ENCODE data around the gene ARPC1A. TPM values are rescaled to one million over a fixed set of nuclear protein-coding genes. Genes with fewer than 3 reads are reported as not detected.
A peak's percentile ranks its signal among the peaks of the same experiment; 100 is the strongest.
"Not testable (repeated sequence)": the region's sequence is repeated elsewhere in the genome, so short reads cannot be mapped to it uniquely, and the experiment has no call there.

ARPC1A gene
- total RNA-seq, 1 donor, result 132 TPM

DNA sequence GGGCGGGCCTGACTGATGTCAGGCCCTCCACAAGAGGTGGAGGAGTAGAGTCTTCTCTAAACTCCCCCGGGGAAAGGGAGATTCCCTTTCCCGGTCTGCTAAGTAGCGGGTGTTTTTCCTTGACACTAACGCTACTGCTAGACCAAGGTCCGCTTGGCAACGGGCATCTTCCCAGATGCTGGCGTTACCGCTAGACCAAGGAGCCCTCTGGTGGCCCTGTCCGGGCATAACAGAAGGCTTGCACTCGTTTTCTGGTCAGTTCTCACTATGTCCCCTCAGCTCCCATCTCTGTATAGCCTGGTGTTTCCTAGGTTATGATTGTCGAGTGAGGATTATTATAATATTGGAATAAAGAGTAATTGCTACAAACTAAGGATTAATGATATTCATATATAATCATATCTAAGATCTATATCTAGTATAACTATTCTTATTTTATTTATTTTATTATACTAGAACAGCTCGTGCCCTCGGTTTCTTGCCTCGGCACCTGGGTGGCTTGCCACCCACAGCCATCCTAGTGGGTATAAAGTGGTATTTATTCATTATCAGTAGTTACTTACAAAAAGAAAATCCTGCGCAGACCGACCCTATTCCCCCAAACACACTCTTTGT, 89.9 kb downstream of the ARPC1A start:
- peaks cover 83% of the 10 kb centered on the region for H3K36me3 ChIP-seq (ENCODE audit: insufficient read depth, low read length)
- not testable (repeated sequence) for H3K4me3 ChIP-seq (ENCODE audit: insufficient read depth, low read length); H4K20me1 ChIP-seq (ENCODE audit: insufficient read depth, low read length); H3K4me2 ChIP-seq (ENCODE audit: insufficient read depth, low read length); H3K4me1 ChIP-seq (ENCODE audit: insufficient read depth, low read length); H3K27me3 ChIP-seq (ENCODE audit: insufficient read depth, low read length); DNase-seq (ENCODE audit: insufficient read length, low spot score, missing footprints); H2AFZ ChIP-seq (ENCODE audit: low read length); H3K9me3 ChIP-seq (ENCODE audit: low read depth, low read length); H3K27ac ChIP-seq (ENCODE audit: low read depth, low read length)
- peaks cover 42% of the 10 kb centered on the region for H3K79me2 ChIP-seq (ENCODE audit: insufficient read depth, low read length)
- peak; percentile 62 for TF ChIP-seq CTCF (IDR thresholded peaks at IDR 0.05; ENCODE audit: extremely low read depth, low read depth, low read length)

Other genes starting within 250 kb of the ARPC1A start
- gene SMURF1, start 181.8 kb upstream of the ARPC1A start, total RNA-seq, result 20.6 and 23.5 TPM in 2 replicates
- gene KPNA7, start 117.8 kb upstream of the ARPC1A start, total RNA-seq, result not detected in 2 replicates
- under 0.01 TPM in 1 of 2 replicates, not detected in the other for gene MYH16, start 53.1 kb upstream of the ARPC1A start, total RNA-seq
- 248 and 273 TPM in 2 replicates for gene ARPC1B, start 48.8 kb downstream of the ARPC1A start, total RNA-seq
- 33.0 and 33.7 TPM in 2 replicates for gene PDAP1, start 82.7 kb downstream of the ARPC1A start, total RNA-seq
- 122 and 124 TPM in 2 replicates for gene BUD31, start 83.1 kb downstream of the ARPC1A start, total RNA-seq
- gene PTCD1, start 112.9 kb downstream of the ARPC1A start, total RNA-seq, result 5.3 and 7.6 TPM in 2 replicates
- 80.2 and 101 TPM in 2 replicates for gene CPSF4, start 113.0 kb downstream of the ARPC1A start, total RNA-seq
- 330 and 342 TPM in 2 replicates for gene ATP5MF, start 140.3 kb downstream of the ARPC1A start, total RNA-seq
- gene ZNF789, start 147.0 kb downstream of the ARPC1A start, total RNA-seq, result 5.0 and 6.9 TPM in 2 replicates
- 32.1 and 34.7 TPM in 2 replicates for gene ZNF394, start 174.4 kb downstream of the ARPC1A start, total RNA-seq
- gene ZKSCAN5, start 178.8 kb downstream of the ARPC1A start, total RNA-seq, result 12.3 and 12.7 TPM in 2 replicates
- gene FAM200A, start 226.2 kb downstream of the ARPC1A start, total RNA-seq, result 7.6 and 8.5 TPM in 2 replicates
- 75.1 and 76.7 TPM in 2 replicates for gene ZNF655, start 232.7 kb downstream of the ARPC1A start, total RNA-seq